B cell (primary cell): Measurements from ENCODE around the gene CYTL1. TPM values are rescaled to one million over a fixed set of nuclear protein-coding genes. Genes with fewer than 3 reads are reported as not detected.

ENCODE experiments used
- ATAC-seq: fragments of 200-7000 bp; cut with Tn5 transposase; one replicate; pipeline ENCODE4 v1.10.0; 2021; ENCODE audit warnings: low read depth, mild to moderate bottlenecking, moderate number of reproducible peaks, moderate library complexity
- CTCF ChIA-PET: fragments of 350-600 bp; sonication (Branson Sonifier 250); formaldehyde crosslinking; loops from one replicate; lab custom pipeline; 2021; ENCODE audit warnings: antibody characterized with exemption, inconsistent platforms; lab: Charles Lee
- POLR2A ChIA-PET: fragments of 350-600 bp; sonication (Branson Sonifier 250); formaldehyde crosslinking; loops from one replicate; lab custom pipeline; 2021; ENCODE audit warnings: antibody characterized with exemption; lab: Charles Lee
- DNase-seq: peaks from one replicate; pipeline ENCODE4 v3.0.0; 2013
- H2AFZ ChIP-seq: 2 replicates; pipeline ENCODE4 v1.6.1; 2012; ENCODE audit warnings: mild to moderate bottlenecking, low read depth, low read length; ENCODE audit not compliant: insufficient read depth, poor library complexity, severe bottlenecking
- H3K27ac ChIP-seq, 2 donors: 1 replicate in 1 of 2; 2 replicates in 1 of 2; pipeline ENCODE4 v1.5.1; 2012 to 2013; ENCODE audit warnings: low read length in 2 of 2, mild to moderate bottlenecking in 2 of 2, moderate library complexity in 1 of 2
- H3K27me3 ChIP-seq, 4 experiments: fragments of 200-600 bp in 1 of 4; sonication (generic) in 1 of 4; replicated peaks in 1 of 4; 1 replicate in 2 of 4; 2 replicates in 2 of 4; pipeline versions ENCODE4 v1.6.1 to v1.7.0; 2013 to 2016; ENCODE audit warnings: low read length in 3 of 4, mild to moderate bottlenecking in 2 of 4, mixed read lengths in 1 of 4, moderate library complexity in 1 of 4; ENCODE audit not compliant: insufficient read depth in 4 of 4, control insufficient read depth in 3 of 4; ENCODE audit errors: control extremely low read depth in 1 of 4
- H3K36me3 ChIP-seq, 2 experiments: replicated peaks in 1 of 2; 1 replicate in 1 of 2; 2 replicates in 1 of 2; pipeline versions ENCODE4 v1.6.1 to v1.7.1; 2013; ENCODE audit warnings: low read length in 1 of 2; ENCODE audit not compliant: insufficient read depth in 2 of 2, control insufficient read depth in 1 of 2; ENCODE audit errors: control extremely low read depth in 1 of 2, extremely low read depth in 1 of 2
- H3K4me1 ChIP-seq, 2 donors: fragments of 200-600 bp in 1 of 2; sonication (generic) in 1 of 2; 1 replicate in 1 of 2; 2 replicates in 1 of 2; pipeline versions ENCODE4 v1.5.1 to v1.6.1; 2013 to 2017; ENCODE audit warnings: low read length in 2 of 2; ENCODE audit not compliant: control insufficient read depth in 2 of 2, insufficient read depth in 2 of 2
- H3K4me2 ChIP-seq: replicated peaks from 2 replicates; pipeline ENCODE3; 2012; ENCODE audit warnings: mild to moderate bottlenecking, low read depth, low read length; ENCODE audit not compliant: poor library complexity, severe bottlenecking
- H3K4me3 ChIP-seq, 5 experiments: fragments of 200-600 bp in 1 of 5; sonication (generic) in 1 of 5; 1 replicate in 3 of 5; 2 replicates in 2 of 5; pipeline versions ENCODE4 v1.5.1 to v1.7.0; 2011 to 2016; ENCODE audit warnings: low read length in 4 of 5, mild to moderate bottlenecking in 4 of 5, low read depth in 2 of 5, control low read depth in 1 of 5, moderate library complexity in 1 of 5; ENCODE audit not compliant: insufficient read depth in 1 of 5; ENCODE audit errors: control extremely low read depth in 1 of 5, extremely low read depth in 1 of 5
- H3K79me2 ChIP-seq: fragments of 200-600 bp; sonication (generic); one replicate; pipeline ENCODE4 v1.6.0; 2016; ENCODE audit warnings: low read length; ENCODE audit not compliant: control insufficient read depth, insufficient read depth
- H3K9ac ChIP-seq: fragments of 200-600 bp; sonication (generic); 2 replicates; pipeline ENCODE4 v1.6.1; 2017; ENCODE audit warnings: mild to moderate bottlenecking, low read length, moderate library complexity
- H3K9me3 ChIP-seq, 3 donors: one replicate each; pipeline versions ENCODE4 v1.6.1 to v1.7.1; 2013; ENCODE audit warnings: low read length in 2 of 3; ENCODE audit not compliant: control insufficient read depth in 2 of 3, insufficient read depth in 1 of 3; ENCODE audit errors: control extremely low read depth in 1 of 3
- H4K20me1 ChIP-seq: 2 replicates; pipeline ENCODE4 v1.6.0; 2012; ENCODE audit warnings: mild to moderate bottlenecking, low read length; ENCODE audit not compliant: insufficient read depth, control insufficient read depth, poor library complexity, severe bottlenecking
- H3K27ac Mint-ChIP-seq: one replicate; pipeline ENCODE4 v1.8.0; 2021; ENCODE audit warnings: mixed read lengths
- H3K27me3 Mint-ChIP-seq: one replicate; pipeline ENCODE4 v1.8.0; 2021; ENCODE audit warnings: mixed read lengths
- H3K4me1 Mint-ChIP-seq: one replicate; pipeline ENCODE4 v1.8.0; 2021; ENCODE audit warnings: mixed read lengths
- H3K4me3 Mint-ChIP-seq: one replicate; pipeline ENCODE4 v1.8.0; 2021; ENCODE audit warnings: mixed read lengths
- H3K9me3 Mint-ChIP-seq: one replicate; pipeline ENCODE4 v1.8.0; 2022; ENCODE audit warnings: mixed read lengths; ENCODE audit not compliant: insufficient read depth
- CTCF ChIP-seq: fragments of 200-600 bp; IDR thresholded peaks from one replicate; pipeline ENCODE4 v1.8.0; 2022; ENCODE audit warnings: antibody characterized with exemption, mild to moderate bottlenecking
- EZH2 ChIP-seq: IDR thresholded peaks from 2 replicates; pipeline ENCODE4 v1.6.1; 2012; ENCODE audit warnings: borderline replicate concordance, low read depth, mild to moderate bottlenecking, moderate library complexity, low read length; ENCODE audit not compliant: insufficient read depth, poor library complexity, severe bottlenecking
- WGBS: methylation state at CpG from one replicate; pipeline ENCODE4 v1.1.5; 2013; ENCODE audit warnings: missing lambda C conversion rate; ENCODE audit not compliant: insufficient coverage; 5-methylcytosine and 5-hydroxymethylcytosine counted together
- intact Hi-C: fragments of 100-400 bp; cut with micrococcal nuclease; formaldehyde crosslinking; loops from one replicate; pipeline ENCODE4 v1.10.0; 2022
- polyA plus RNA-seq: library from polyadenylated mRNA; depleted of rRNA; stranded (reverse); fragments of >200 nt; gene quantifications from 2 replicates; pipeline ENCODE4 v1.2.3, GENCODE V29; 2012
- total RNA-seq, 2 donors: library from RNA; stranded (reverse); fragments of 120-200 nt in 1 of 2; gene quantifications; 1 replicate in 1 of 2; 2 replicates in 1 of 2; pipeline versions ENCODE4 v1.2.3 to v1.2.4, GENCODE V29; 2013 to 2022

CYTL1 gene
- total and polyA plus RNA-seq, 2 donors (not counting 1 experiment from before 2014, with no cell fraction given), result not detected

- DNase-seq (peak; percentile 37), ATAC-seq (no peak)
- Mint-ChIP-seq H3K4me3 (peak within 1 kb of the TSS; percentile 89), H3K9me3 (no peaks in the 10 kb centered on the region), H3K27me3 (peaks cover 49% of the 10 kb centered on the region), H3K4me1 (peaks cover 16% of the 10 kb centered on the region), H3K27ac (no peak within 1 kb of the TSS)
- peak within 1 kb of the TSS; percentile 35 to 61 (median 53) for H3K4me3 ChIP-seq
- no peaks in the 10 kb centered on the region for H3K79me2 ChIP-seq
- H3K4me2 ChIP-seq, result peak within 1 kb of the TSS; percentile 86
- H3K9ac ChIP-seq, result peak within 1 kb of the TSS; percentile 51
- H4K20me1 ChIP-seq, result no peaks in the 10 kb centered on the region
- intact Hi-C loops, result no loop called here
- peaks cover 0 to 40% (median 17%) of the 10 kb centered on the region in 4 experiments for H3K27me3 ChIP-seq
- no peaks in the 10 kb centered on the region for H3K36me3 ChIP-seq
- H3K27ac ChIP-seq, result no peak within 1 kb of the TSS
- WGBS, result 5% methylated on average over 90 of the region's 103 CpGs
- ChIA-PET CTCF (interaction anchor here (2.2 kb wide), 1 partner anchor 408 kb away, joined by 11 read pairs; no protein-coding TSS in a partner anchor), POLR2A (no interaction called here)
- peak within 1 kb of the TSS; percentile 64 for H2AFZ ChIP-seq
- TF ChIP-seq EZH2 (no peak), CTCF (no peak)
- peaks cover 15 to 19% of the 10 kb centered on the region in 2 donors for H3K4me1 ChIP-seq
- peaks cover 0 to 6% (median 0%) of the 10 kb centered on the region in 3 donors for H3K9me3 ChIP-seq
These were observed 32.3 kb upstream of the CYTL1 start, which contains the start of gene STK32B for GRCh38 chr4:5051278-5052203. TSS of gene STK32B (plus strand) at chr4:5051480.
